Activated naive CD8-positive, alpha-beta T cell treated with anti-CD3 and anti-CD28 coated beads, Interleukin-2, amount 50 U/mL, for 16 hours (primary cell): ENCODE results near the gene C9orf50.

Experiments
- DNase-seq: peaks from one replicate; pipeline ENCODE4 v3.0.0-alpha.2; 2020; ENCODE audit warnings: low read depth, low spot score

The C9orf50 gene

GRCh38 chr9:129591916-129592315, 29.0 kb downstream of the C9orf50 start:
- DNase-seq, result no peak

GRCh38 chr9:129590466-129590865, 30.4 kb downstream of the C9orf50 start:
- no peak for DNase-seq

- DNase-seq, result no peak
Measured at GRCh38 chr9:129587487-129588262, 33.2 kb downstream of the C9orf50 start.

- DNase-seq, result no peak
Measured at GRCh38 chr9:129586685-129587084, 34.2 kb downstream of the C9orf50 start.

GRCh38 chr9:129586245-129586644, 34.7 kb downstream of the C9orf50 start:
- no peak for DNase-seq

GRCh38 chr9:129585352-129585751, 35.5 kb downstream of the C9orf50 start:
- DNase-seq, result no peak

- no peak for DNase-seq
Measured at GRCh38 chr9:129584136-129584535, 36.8 kb downstream of the C9orf50 start.

GRCh38 chr9:129583308-129584038, 37.4 kb downstream of the C9orf50 start:
- DNase-seq, result no peak

GRCh38 chr9:129582855-129583254, 38.0 kb downstream of the C9orf50 start:
- DNase-seq, result no peak

- DNase-seq, result no peak
Measured at GRCh38 chr9:129581505-129582189, 39.3 kb downstream of the C9orf50 start.

- no peak for DNase-seq
Measured at GRCh38 chr9:129580211-129580915, 40.5 kb downstream of the C9orf50 start.

GRCh38 chr9:129579294-129579693, 41.6 kb downstream of the C9orf50 start:
- no peak for DNase-seq

GRCh38 chr9:129576546-129577543, 44.1 kb downstream of the C9orf50 start:
- DNase-seq, result no peak

GRCh38 chr9:129575818-129576217, 45.1 kb downstream of the C9orf50 start:
- DNase-seq, result no peak

GRCh38 chr9:129574911-129575585, 45.9 kb downstream of the C9orf50 start:
- no peak for DNase-seq

GRCh38 chr9:129573977-129574376, 46.9 kb downstream of the C9orf50 start:
- no peak for DNase-seq

- no peak for DNase-seq
Measured at GRCh38 chr9:129572517-129572916, 48.4 kb downstream of the C9orf50 start.

- DNase-seq, result no peak
Measured at GRCh38 chr9:129572052-129572425, 48.9 kb downstream of the C9orf50 start.

- no peak for DNase-seq
Measured at GRCh38 chr9:129571298-129572051, 49.4 kb downstream of the C9orf50 start.
